A549 (cell line): Measurements from ENCODE around the gene BEAN1. TPM values are rescaled to one million over a fixed set of nuclear protein-coding genes. Genes with fewer than 3 reads are reported as not detected.

ENCODE experiments used
- ATAC-seq, 2 experiments: fragments of 200-7000 bp in 1 of 2; fragments of >200 bp in 1 of 2; cut with Nextera tagmentation in 1 of 2; cut with Tn5 transposase in 1 of 2; 3 replicates each; pipeline versions ENCODE4 v1.8.0 to v1.9.1; 2018 to 2020; ENCODE audit warnings: mild to moderate bottlenecking in 1 of 2, moderate library complexity in 1 of 2
- CTCF ChIA-PET: fragments of 300-600 bp; sonication (Branson Sonifier 250); formaldehyde crosslinking; extraction: SDS; loops from one replicate; lab custom pipeline; 2021; ENCODE audit warnings: antibody characterized with exemption, inconsistent platforms; lab: Yijun Ruan, JAX
- POLR2A ChIA-PET: fragments of 350-600 bp; formaldehyde crosslinking; extraction: SDS; loops from one replicate; lab custom pipeline; 2021; ENCODE audit warnings: antibody characterized with exemption, inconsistent platforms; lab: Yijun Ruan, JAX
- DNase-seq, 2 experiments: peaks; one replicate each; pipeline versions ENCODE4 v3.0.0 to v3.0.0-alpha.2; 2011 to 2016; ENCODE audit warnings: low read depth in 1 of 2, low spot score in 1 of 2
- FAIRE-seq: peaks from 2 replicates; lab custom pipeline; 2011; peaks lifted over from hg19 to GRCh38; lab: Jason Lieb, UNC
- H3K27ac ChIP-seq, 2 experiments: fragments of >200 bp; sonication (Bioruptor Twin); formaldehyde crosslinking; 3 replicates each; pipeline ENCODE4 v1.5.1; 2016 to 2017
- H3K4me1 ChIP-seq: fragments of >200 bp; sonication (Bioruptor Twin); formaldehyde crosslinking; 3 replicates; pipeline ENCODE4 v1.6.1; 2016
- H3K4me2 ChIP-seq: fragments of >200 bp; sonication (Bioruptor Twin); formaldehyde crosslinking; 3 replicates; pipeline ENCODE4 v1.6.1; 2016
- H3K4me3 ChIP-seq: fragments of >200 bp; sonication (Bioruptor Twin); formaldehyde crosslinking; 3 replicates; pipeline ENCODE4 v1.5.1; 2016
- H3K9me3 ChIP-seq: fragments of >200 bp; sonication (Bioruptor Twin); formaldehyde crosslinking; 3 replicates; pipeline ENCODE4 v1.6.1; 2016
- BHLHE40 ChIP-seq: IDR thresholded peaks from 2 replicates; pipeline ENCODE4 v1.6.1; 2012; ENCODE audit warnings: low read depth, low read length, inconsistent platforms
- CEBPB ChIP-seq, 2 experiments: fragments of >200 bp in 1 of 2; sonication (Bioruptor Twin) in 1 of 2; formaldehyde crosslinking in 1 of 2; IDR thresholded peaks; 2 replicates each; pipeline ENCODE4 v1.6.1; 2012 to 2016
- CHD4 ChIP-seq: fragments of 200-600 bp; sonication (generic); IDR thresholded peaks from 2 replicates; pipeline ENCODE4 v1.6.1; 2016; ENCODE audit warnings: antibody characterized with exemption, mild to moderate bottlenecking, borderline replicate concordance
- CTCF ChIP-seq: fragments of >200 bp; sonication (Bioruptor Twin); formaldehyde crosslinking; IDR thresholded peaks from 3 replicates; pipeline ENCODE4 v1.5.1; 2016
- FOSB ChIP-seq: fragments of 250-450 bp; sonication (Bioruptor Pico); IDR thresholded peaks from 2 replicates; pipeline ENCODE4 v1.5.0; 2020; ENCODE audit warnings: mild to moderate bottlenecking, moderate library complexity
- HES2 ChIP-seq: fragments of >200 bp; sonication (Bioruptor Twin); formaldehyde crosslinking; IDR thresholded peaks from 2 replicates; pipeline ENCODE4 v1.6.1; 2016
- HMGXB4 ChIP-seq: fragments of 250-450 bp; sonication (Bioruptor Pico); IDR thresholded peaks from 2 replicates; pipeline ENCODE4 v1.5.0; 2021; ENCODE audit warnings: mild to moderate bottlenecking, moderate library complexity, borderline replicate concordance
- HOXB13 ChIP-seq: fragments of 250-450 bp; sonication (Bioruptor Pico); IDR thresholded peaks from 2 replicates; pipeline ENCODE4 v1.5.0; 2020; ENCODE audit warnings: low read depth, mild to moderate bottlenecking, moderate library complexity
- HOXB5 ChIP-seq: fragments of 250-450 bp; sonication (Bioruptor Pico); IDR thresholded peaks from 2 replicates; pipeline ENCODE4 v1.5.0; 2020; ENCODE audit warnings: mild to moderate bottlenecking, moderate library complexity
- JUN ChIP-seq, 2 experiments: fragments of >200 bp; sonication (Bioruptor Twin); formaldehyde crosslinking; IDR thresholded peaks; 2 replicates in 1 of 2; 3 replicates in 1 of 2; pipeline ENCODE4 v1.6.1; 2016 to 2017
- MAZ ChIP-seq: fragments of 150-350 bp; IDR thresholded peaks from 2 replicates; pipeline ENCODE4 v1.6.1; 2014; ENCODE audit warnings: antibody characterized with exemption, low read depth, low read length, borderline replicate concordance
- MYC ChIP-seq: IDR thresholded peaks from 2 replicates; pipeline ENCODE4 v1.6.1; 2012; ENCODE audit warnings: mild to moderate bottlenecking, inconsistent platforms, low read length, improper control_type of control experiment, borderline replicate concordance
- NFE2L2 ChIP-seq: fragments of 150-350 bp; conservative IDR thresholded peaks from 2 replicates; pipeline ENCODE4 v1.6.1; 2014; ENCODE audit warnings: low read length
- NPAS2 ChIP-seq: fragments of 250-450 bp; sonication (Bioruptor Pico); IDR thresholded peaks from 2 replicates; pipeline ENCODE4 v1.8.0; 2022; ENCODE audit warnings: mild to moderate bottlenecking, moderate library complexity, borderline replicate concordance
- PBX3 ChIP-seq: IDR thresholded peaks from 2 replicates; pipeline ENCODE4 v1.6.1; 2012
- RCOR1 ChIP-seq: fragments of 150-350 bp; IDR thresholded peaks from 2 replicates; pipeline ENCODE4 v1.6.1; 2014; ENCODE audit warnings: antibody characterized with exemption, low read length, low read depth
- RNF2 ChIP-seq: fragments of 200-600 bp; sonication (generic); IDR thresholded peaks from 2 replicates; pipeline ENCODE4 v1.6.1; 2016; ENCODE audit warnings: low read depth, mild to moderate bottlenecking, antibody characterized with exemption, moderate library complexity, borderline replicate concordance
- SREBF2 ChIP-seq: fragments of 450-650 bp; IDR thresholded peaks from 2 replicates; pipeline ENCODE4 v1.6.1; 2014; ENCODE audit warnings: mild to moderate bottlenecking, moderate library complexity
- USF2 ChIP-seq: fragments of 450-650 bp; IDR thresholded peaks from 2 replicates; pipeline ENCODE4 v1.6.1; 2014; ENCODE audit warnings: antibody characterized with exemption
- ZC3H11A ChIP-seq: fragments of 450-650 bp; IDR thresholded peaks from 2 replicates; pipeline ENCODE4 v1.6.1; 2014; ENCODE audit warnings: antibody characterized with exemption, mild to moderate bottlenecking
- ZNF302 ChIP-seq: fragments of 250-450 bp; sonication (Bioruptor Pico); IDR thresholded peaks from 2 replicates; pipeline ENCODE4 v1.9.0; 2021; ENCODE audit warnings: inconsistent platforms, mild to moderate bottlenecking, moderate library complexity
- ZSCAN20 ChIP-seq: fragments of 250-450 bp; sonication (Bioruptor Pico); IDR thresholded peaks from 2 replicates; pipeline ENCODE4 v1.8.0; 2022; ENCODE audit warnings: mild to moderate bottlenecking, moderate library complexity
- WGBS: methylation state at CpG from one replicate; pipeline ENCODE4 v1.1.6; 2017; ENCODE audit errors: missing lambda C conversion rate; 5-methylcytosine and 5-hydroxymethylcytosine counted together
- polyA plus RNA-seq, 4 experiments: library from polyadenylated mRNA; depleted of rRNA in 3 of 4; stranded (reverse); fragments of >200 nt; fragmentation: RNase III in 1 of 4; extraction: RNeasy Plus Mini Kit Qiagen cat#74134 plus additional on column Dnase treatment in 1 of 4; gene quantifications; 2 replicates in 3 of 4; 3 replicates in 1 of 4; pipeline ENCODE4 v1.2.3, GENCODE V29; 2011 to 2017

BEAN1 gene
- polyA plus RNA-seq, 2 of the 4 experiments (the other 2 are of a cell fraction), result 0.98 to 1.7 TPM

- DNase-seq (no peak), FAIRE-seq (no peak), ATAC-seq (no peak)
- Histone ChIP-seq H3K4me1 (no peaks in the 10 kb centered on the region), H3K4me3 (no peak overlapping the region), H3K4me2 (no peak overlapping the region), H3K9me3 (peaks cover 10% of the 10 kb centered on the region; the same call in 2 of the 3 replicates), H3K27ac (no peak overlapping the region)
- ChIA-PET POLR2A (no interaction called here), CTCF (interaction anchor here (0.7 to 2.8 kb wide), 5 partner anchors 9 to 77 kb away, joined by 3 to 29 read pairs (median 4); no protein-coding TSS in a partner anchor)
- WGBS, result 6% methylated on average over 1 of the region's 1 CpG
- TF ChIP-seq HES2 (no peak), SREBF2 (no peak), CEBPB (IDR thresholded peaks at IDR 0.05) (no peak)
These were observed 12.2 kb upstream of the BEAN1 start for GRCh38 chr16:66414891-66415290.

GRCh38 chr16:66416136-66416535, 11.0 kb upstream of the BEAN1 start:
- H3K4me3 ChIP-seq, result no peak overlapping the region
- ATAC-seq (no peak), FAIRE-seq (no peak), DNase-seq (no peak)
- no peak overlapping the region for H3K4me2 ChIP-seq
- CTCF ChIA-PET, result interaction anchor here (1.6 to 2.8 kb wide), 2 partner anchors 11 to 67 kb away, joined by 5 to 29 read pairs; no protein-coding TSS in a partner anchor
- H3K27ac ChIP-seq, result no peak overlapping the region
- H3K9me3 ChIP-seq, result peaks cover 10% of the 10 kb centered on the region; the same call in 2 of the 3 replicates
- TF ChIP-seq NFE2L2, result no peak
- no peak for TF ChIP-seq HMGXB4 (CRISPR knock-in tag)
- no peak for TF ChIP-seq ZSCAN20 (CRISPR knock-in tag)
- TF ChIP-seq USF2, result no peak
- no peak for TF ChIP-seq CHD4
- TF ChIP-seq FOSB (CRISPR knock-in tag), result no peak
- no peak for TF ChIP-seq HOXB13 (CRISPR knock-in tag)
- no peak for TF ChIP-seq ZNF302
- no peak for TF ChIP-seq MAZ
- TF ChIP-seq BHLHE40, result no peak
- TF ChIP-seq MYC, result no peak
- no peak for TF ChIP-seq RNF2
- TF ChIP-seq ZC3H11A, result no peak
- no peaks in the 10 kb centered on the region for H3K4me1 ChIP-seq
- POLR2A ChIA-PET, result no interaction called here
- WGBS, result 92% methylated on average over 1 of the region's 1 CpG

- ChIA-PET CTCF (interaction anchor here (0.7 to 1.7 kb wide), 4 partner anchors 10 to 191 kb away, joined by 3 to 6 read pairs (median 3); no protein-coding TSS in a partner anchor), POLR2A (no interaction called here)
- FAIRE-seq (no peak), DNase-seq (no peak), ATAC-seq (no peak)
- Histone ChIP-seq H3K4me2 (no peak overlapping the region), H3K4me1 (no peaks in the 10 kb centered on the region), H3K9me3 (peaks cover 9% of the 10 kb centered on the region; the same call in 2 of the 3 replicates), H3K27ac (no peak overlapping the region), H3K4me3 (no peak overlapping the region)
- 78% methylated on average over 9 of the region's 9 CpGs for WGBS
- no peak for TF ChIP-seq NPAS2
- TF ChIP-seq PBX3, result no peak
- TF ChIP-seq JUN (IDR thresholded peaks at IDR 0.05), result no peak
- no peak for TF ChIP-seq RCOR1
- no peak for TF ChIP-seq CTCF
- TF ChIP-seq HOXB5 (CRISPR knock-in tag), result no peak
These were observed 10.0 kb upstream of the BEAN1 start for GRCh38 chr16:66416939-66417700.
